ENCODE measurements around the gene LMOD1. TPM values are rescaled to one million over a fixed set of nuclear protein-coding genes. Genes with fewer than 3 reads are reported as not detected.

LMOD1 gene
- total RNA-seq, 2 donors from 2014 or later, result 112 to 190 TPM

DNA sequence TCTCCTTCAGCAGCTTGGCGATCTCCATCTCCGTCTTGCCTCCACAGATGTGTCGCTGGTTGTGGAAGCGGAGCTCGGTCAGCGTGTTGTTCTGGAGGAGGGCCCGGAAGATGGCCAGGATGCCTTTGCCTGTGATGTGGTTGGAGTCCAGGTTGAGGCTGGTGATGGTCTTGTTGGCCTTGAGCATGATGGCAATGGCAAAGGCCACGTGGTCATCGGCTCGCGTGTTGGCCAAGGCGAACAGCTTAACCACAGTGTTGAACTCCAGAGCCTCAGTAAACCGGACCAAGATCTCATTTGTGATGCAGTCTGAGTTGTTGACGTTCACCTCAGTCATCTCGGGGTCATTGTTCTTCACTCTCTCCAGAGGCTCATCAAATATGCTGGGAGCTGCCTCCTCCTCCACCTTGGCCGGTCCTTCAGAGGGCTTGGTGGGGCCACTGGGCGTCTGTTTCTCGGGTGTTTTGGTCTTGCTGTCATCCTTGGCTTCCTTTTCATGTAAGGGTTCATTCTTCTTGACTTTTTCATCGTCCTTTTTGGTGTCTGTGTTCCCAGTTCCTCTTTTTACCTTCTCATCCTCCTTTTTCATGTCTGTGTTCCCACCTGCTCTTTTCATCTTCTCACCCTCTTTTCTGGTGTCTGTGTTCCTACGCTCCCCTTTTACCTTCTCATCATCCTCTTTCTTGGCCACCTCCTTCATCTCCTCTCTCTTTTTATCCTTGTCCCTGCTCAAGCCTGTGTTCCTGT lies 46.5 kb downstream of the LMOD1 start:
- intact Hi-C loops (cut with DNase I), result loop anchor here (10.0 kb wide), 1 partner anchor 235 kb away; no protein-coding TSS in a partner anchor
- Histone ChIP-seq H3K27ac (peak overlapping the region; percentile 4 to 22), H3K4me3 (no peak overlapping the region), H3K36me3 (no peaks in the 10 kb centered on the region), H3K27me3 (replicated peaks; ENCODE audit: insufficient read depth) (no peaks in the 10 kb centered on the region), H3K4me1 (replicated peaks) (no peaks in the 10 kb centered on the region), H3K9me3 (no peaks in the 10 kb centered on the region)
- no peak for DNase-seq (ENCODE audit: low spot score)
- TF ChIP-seq POLR2AphosphoS5 (IDR thresholded peaks at IDR 0.05) (no peak), POLR2A (IDR thresholded peaks at IDR 0.05) (no peak)
- TF ChIP-seq, protein P1, sequence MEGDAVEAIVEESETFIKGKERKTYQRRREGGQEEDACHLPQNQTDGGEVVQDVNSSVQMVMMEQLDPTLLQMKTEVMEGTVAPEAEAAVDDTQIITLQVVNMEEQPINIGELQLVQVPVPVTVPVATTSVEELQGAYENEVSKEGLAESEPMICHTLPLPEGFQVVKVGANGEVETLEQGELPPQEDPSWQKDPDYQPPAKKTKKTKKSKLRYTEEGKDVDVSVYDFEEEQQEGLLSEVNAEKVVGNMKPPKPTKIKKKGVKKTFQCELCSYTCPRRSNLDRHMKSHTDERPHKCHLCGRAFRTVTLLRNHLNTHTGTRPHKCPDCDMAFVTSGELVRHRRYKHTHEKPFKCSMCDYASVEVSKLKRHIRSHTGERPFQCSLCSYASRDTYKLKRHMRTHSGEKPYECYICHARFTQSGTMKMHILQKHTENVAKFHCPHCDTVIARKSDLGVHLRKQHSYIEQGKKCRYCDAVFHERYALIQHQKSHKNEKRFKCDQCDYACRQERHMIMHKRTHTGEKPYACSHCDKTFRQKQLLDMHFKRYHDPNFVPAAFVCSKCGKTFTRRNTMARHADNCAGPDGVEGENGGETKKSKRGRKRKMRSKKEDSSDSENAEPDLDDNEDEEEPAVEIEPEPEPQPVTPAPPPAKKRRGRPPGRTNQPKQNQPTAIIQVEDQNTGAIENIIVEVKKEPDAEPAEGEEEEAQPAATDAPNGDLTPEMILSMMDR (IDR thresholded peaks at IDR 0.05), result no peak
- WGBS, result 92% methylated on average over 20 of the region's 20 CpGs

DNA sequence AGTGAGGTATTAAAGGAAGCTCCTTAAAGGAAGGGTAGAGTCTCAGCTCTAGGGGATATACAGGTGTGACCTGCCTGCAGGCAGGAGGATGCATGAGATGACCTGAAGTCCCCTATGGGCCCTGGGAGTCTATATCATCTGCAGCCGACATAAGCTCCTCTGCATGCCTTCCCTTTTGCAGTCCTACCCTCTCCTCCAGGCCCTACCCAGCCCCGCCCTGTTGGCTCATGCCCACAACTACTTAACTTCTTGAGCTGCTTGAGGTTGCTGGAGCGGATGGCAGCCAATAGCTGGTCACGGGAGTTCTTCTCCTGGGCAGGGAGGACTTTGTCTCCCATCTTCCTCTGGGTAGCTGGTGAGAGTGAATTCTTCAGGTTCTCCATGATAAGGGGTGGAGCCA lies 47.4 kb downstream of the LMOD1 start:
- intact Hi-C loops (cut with DNase I), result loop anchor here (10.0 kb wide), 1 partner anchor 236 kb away; no protein-coding TSS in a partner anchor
- peak overlapping the region in 1 of 2 donors; percentile 4 for H3K27ac ChIP-seq
- no peaks in the 10 kb centered on the region for H3K4me1 ChIP-seq (replicated peaks)
- DNase-seq (ENCODE audit: low spot score), result no peak
- H3K27me3 ChIP-seq (replicated peaks; ENCODE audit: insufficient read depth), result no peaks in the 10 kb centered on the region
- no peaks in the 10 kb centered on the region for H3K36me3 ChIP-seq
- 75% methylated on average over 4 of the region's 4 CpGs for WGBS
- H3K9me3 ChIP-seq, result no peaks in the 10 kb centered on the region
- TF ChIP-seq, protein P1 (IDR thresholded peaks at IDR 0.05), result no peak
- TF ChIP-seq POLR2AphosphoS5 (IDR thresholded peaks at IDR 0.05) (no peak), POLR2A (IDR thresholded peaks at IDR 0.05) (no peak)
- no peak overlapping the region for H3K4me3 ChIP-seq

DNA sequence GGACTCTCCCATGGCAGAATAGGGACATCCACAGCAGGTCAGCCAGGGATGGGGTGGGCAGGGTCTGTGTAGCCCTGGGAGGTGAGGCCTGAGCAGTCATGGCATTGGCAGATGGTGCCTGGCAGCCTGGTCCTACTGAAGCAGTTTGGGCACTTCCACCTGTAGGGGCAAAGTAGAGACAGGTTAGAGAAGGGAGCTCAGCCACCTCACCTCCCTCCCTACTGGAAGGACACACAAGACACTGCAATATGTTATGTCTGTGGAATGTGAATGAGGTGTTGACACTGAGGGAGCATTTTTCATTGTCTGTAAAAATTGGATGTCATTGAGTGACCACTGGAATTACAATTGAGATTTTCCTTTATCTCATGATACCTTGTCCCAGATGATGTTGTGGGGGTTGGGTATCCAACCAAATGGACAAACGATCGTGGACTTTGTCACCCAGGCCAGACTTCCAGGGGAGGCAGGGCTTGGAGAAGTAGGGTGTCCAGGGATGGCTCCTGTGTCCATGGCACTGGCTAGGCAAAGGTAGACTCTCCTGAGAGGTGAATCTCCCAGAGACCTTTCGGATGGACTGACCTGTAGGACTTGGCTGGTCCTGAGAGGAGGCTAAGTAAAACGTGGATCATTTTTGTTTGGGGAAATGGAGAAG lies 48.0 kb downstream of the LMOD1 start:
- 71% methylated on average over 4 of the region's 4 CpGs for WGBS
- intact Hi-C loops (cut with DNase I), result loop anchor here (10.0 kb wide), 1 partner anchor 236 kb away; no protein-coding TSS in a partner anchor
- no peak for TF ChIP-seq POLR2A (IDR thresholded peaks at IDR 0.05)
- TF ChIP-seq POLR2AphosphoS5 (IDR thresholded peaks at IDR 0.05), result no peak
- TF ChIP-seq, protein P1 (IDR thresholded peaks at IDR 0.05), result no peak
- no peaks in the 10 kb centered on the region for H3K36me3 ChIP-seq
- H3K4me1 ChIP-seq (replicated peaks), result no peaks in the 10 kb centered on the region
- no peak for DNase-seq (ENCODE audit: low spot score)
- no peak overlapping the region for H3K4me3 ChIP-seq
- H3K27ac ChIP-seq, result peak overlapping the region; percentile 50 to 51
- no peaks in the 10 kb centered on the region for H3K27me3 ChIP-seq (replicated peaks; ENCODE audit: insufficient read depth)
- H3K9me3 ChIP-seq, result no peaks in the 10 kb centered on the region

DNA sequence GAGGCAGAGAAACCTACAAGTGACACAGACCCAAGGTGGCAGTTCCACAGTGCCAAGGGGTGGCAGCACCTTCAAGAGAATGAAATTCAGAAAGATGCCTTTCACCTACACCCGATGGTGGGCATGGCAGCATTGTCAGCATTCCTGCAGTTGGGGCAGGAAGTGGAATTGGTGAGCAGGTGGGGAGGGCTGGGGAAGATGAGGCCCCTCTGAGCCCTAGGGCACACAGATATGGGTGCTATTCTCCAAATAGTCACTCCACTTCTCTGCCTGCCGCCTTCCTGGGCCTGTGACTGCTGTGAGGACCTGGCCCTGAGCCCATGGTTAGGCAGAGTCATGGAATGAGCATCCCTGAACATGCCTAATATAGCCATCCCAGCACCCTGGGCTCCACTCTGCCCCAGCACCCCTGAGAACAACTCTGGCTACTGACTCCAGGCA lies 49.4 kb downstream of the LMOD1 start:
- Histone ChIP-seq H3K4me3 (no peak overlapping the region), H3K27ac (peak overlapping the region; percentile 51 to 59), H3K9me3 (no peaks in the 10 kb centered on the region), H3K4me1 (replicated peaks) (no peaks in the 10 kb centered on the region), H3K36me3 (no peaks in the 10 kb centered on the region), H3K27me3 (replicated peaks; ENCODE audit: insufficient read depth) (no peaks in the 10 kb centered on the region)
- 31% methylated on average over 2 of the region's 2 CpGs for WGBS
- no peak for DNase-seq (ENCODE audit: low spot score)
- TF ChIP-seq POLR2AphosphoS5 (IDR thresholded peaks at IDR 0.05), result peak; percentile 28
- TF ChIP-seq POLR2A (IDR thresholded peaks at IDR 0.05), result no peak
- intact Hi-C loops (cut with DNase I), result loop anchor here (2.0 to 10.0 kb wide), 2 partner anchors 50 to 238 kb away; partner anchors contain the start of gene LMOD1
